Measurements from ENCODE around the gene KRT10. TPM values are rescaled to one million over a fixed set of nuclear protein-coding genes. Genes with fewer than 3 reads are reported as not detected.

KRT10 gene
- polyA plus RNA-seq, 1 of the 3 experiments (the other 2 are of a cell fraction), result 31.6 TPM

GRCh38 chr17:40777971-40778370 is 44.4 kb downstream of the KRT10 start:
- ChIA-PET POLR2A (no interaction called here), CTCF (no interaction called here)
- Histone ChIP-seq H3K36me3 (replicated peaks in 1 of 2; ENCODE audit: control insufficient read depth in 1 of 2, insufficient read depth in 2 of 2, low read length in 1 of 2) (no peaks in the 10 kb centered on the region), H3K27ac (ENCODE audit: low read depth in 2 of 2, low read length in 1 of 2) (no peak overlapping the region), H3K4me2 (no peak overlapping the region), H3F3A (replicated peaks; ENCODE audit: insufficient read depth) (no peaks in the 10 kb centered on the region), H3K9me3 (no peaks in the 10 kb centered on the region), H3K4me1 (ENCODE audit: control insufficient read depth in 1 of 2, insufficient read depth in 2 of 2, low read depth in 1 of 2, low read length in 1 of 2) (no peaks in the 10 kb centered on the region), H2AFZ (ENCODE audit: low read depth) (no peak overlapping the region), H4K20me1 (ENCODE audit: insufficient read depth) (no peaks in the 10 kb centered on the region), H3K27me3 (ENCODE audit: insufficient read depth) (peaks cover 65% of the 10 kb centered on the region), H3K9me2 (0 out of 2 replicates have a peak, but pooled peaks cover 5% of the 10 kb centered on the region), H3K9ac (no peak overlapping the region), H3K79me2 (ENCODE audit: insufficient read depth) (no peaks in the 10 kb centered on the region), H3K4me3 (ENCODE audit: low read depth in 2 of 2, low read length in 1 of 2) (no peak overlapping the region)
- WGBS (ENCODE audit: low lambda C conversion rate), result 20% methylated on average over 3 of the region's 3 CpGs
- TF ChIP-seq SMC3 (IDR thresholded peaks at IDR 0.05; ENCODE audit: low read depth, low read length), result no peak
- no peak for DNase-seq

DNA sequence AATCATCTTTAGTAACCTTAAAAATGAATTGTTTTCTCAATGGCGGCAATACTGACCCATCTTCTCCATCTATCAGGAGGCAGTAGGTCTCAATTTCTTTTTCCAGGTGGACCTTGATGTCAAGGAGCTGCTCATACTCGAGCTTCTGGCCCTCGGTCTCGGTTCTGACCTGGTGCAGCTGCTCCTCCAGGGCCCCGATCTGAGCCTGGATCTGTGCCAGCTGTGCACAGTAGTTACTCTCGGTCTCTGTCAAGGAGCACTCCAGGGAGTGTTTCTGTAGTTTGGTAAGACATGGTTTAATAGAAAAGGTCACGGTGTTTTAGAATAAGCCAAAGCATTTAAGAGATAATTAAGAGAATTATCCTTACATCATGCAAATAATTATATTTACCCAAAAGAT is 45.0 kb downstream of the KRT10 start:
- POLR2A ChIA-PET, result no interaction called here
- TF ChIP-seq IRF3 (IDR thresholded peaks at IDR 0.05; ENCODE audit: low read depth, low read length), result no peak
- TF ChIP-seq JUND (IDR thresholded peaks at IDR 0.05), result no peak
- TF ChIP-seq MXI1 (IDR thresholded peaks at IDR 0.05; ENCODE audit: low read depth, low read length), result no peak
- Histone ChIP-seq H3K36me3 (replicated peaks in 1 of 2; ENCODE audit: control insufficient read depth in 1 of 2, insufficient read depth in 2 of 2, low read length in 1 of 2) (no peaks in the 10 kb centered on the region), H3K27ac (ENCODE audit: low read depth in 2 of 2, low read length in 1 of 2) (no peak overlapping the region), H3F3A (replicated peaks; ENCODE audit: insufficient read depth) (no peaks in the 10 kb centered on the region), H4K20me1 (ENCODE audit: insufficient read depth) (no peaks in the 10 kb centered on the region), H3K79me2 (ENCODE audit: insufficient read depth) (no peaks in the 10 kb centered on the region), H3K4me1 (ENCODE audit: control insufficient read depth in 1 of 2, insufficient read depth in 2 of 2, low read depth in 1 of 2, low read length in 1 of 2) (no peaks in the 10 kb centered on the region), H3K4me3 (ENCODE audit: low read depth in 2 of 2, low read length in 1 of 2) (no peak overlapping the region), H2AFZ (ENCODE audit: low read depth) (no peak overlapping the region), H3K4me2 (no peak overlapping the region), H3K9me3 (no peaks in the 10 kb centered on the region), H3K27me3 (ENCODE audit: insufficient read depth) (peaks cover 69% of the 10 kb centered on the region), H3K9ac (no peak overlapping the region), H3K9me2 (0 out of 2 replicates have a peak, but pooled peaks cover 5% of the 10 kb centered on the region)
- 16% methylated on average over 7 of the region's 7 CpGs for WGBS (ENCODE audit: low lambda C conversion rate)
- DNase-seq, result no peak
- CTCF ChIA-PET, result no interaction called here

DNA sequence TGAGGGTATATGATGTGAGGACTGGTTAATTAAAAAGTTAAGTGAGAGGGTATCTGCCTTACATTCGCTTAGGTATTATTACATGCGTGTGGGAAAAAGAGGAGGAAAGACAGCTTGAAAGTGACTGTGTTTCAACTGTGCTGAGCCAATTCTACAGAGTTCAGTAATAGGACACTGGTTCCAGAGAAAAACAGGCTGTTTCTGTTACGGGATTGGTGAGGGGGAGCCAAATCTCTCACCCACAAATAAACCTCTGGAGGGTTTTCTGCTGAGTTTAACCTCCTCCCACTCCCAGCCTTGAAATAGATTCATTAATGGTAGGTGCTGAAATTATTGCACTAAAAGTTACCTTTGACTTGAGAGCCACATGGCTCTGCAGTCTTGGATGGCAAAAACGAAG is 46.5 kb downstream of the KRT10 start:
- 18% methylated on average over 4 of the region's 4 CpGs for WGBS (ENCODE audit: low lambda C conversion rate)
- H3K27me3 ChIP-seq (ENCODE audit: insufficient read depth), result peaks cover 64% of the 10 kb centered on the region
- no peaks in the 10 kb centered on the region for H3K9me3 ChIP-seq
- no peaks in the 10 kb centered on the region for H3F3A ChIP-seq (replicated peaks; ENCODE audit: insufficient read depth)
- no peak for DNase-seq
- H3K79me2 ChIP-seq (ENCODE audit: insufficient read depth), result no peaks in the 10 kb centered on the region
- ChIA-PET CTCF (no interaction called here), POLR2A (no interaction called here)
- no peak for TF ChIP-seq FOXJ3 (CRISPR knock-in tag; IDR thresholded peaks at IDR 0.05)
- TF ChIP-seq GABPA (IDR thresholded peaks at IDR 0.05; ENCODE audit: low read depth), result no peak
- TF ChIP-seq ZBTB33 (IDR thresholded peaks at IDR 0.05; ENCODE audit: borderline replicate concordance, low read depth), result no peak
- TF ChIP-seq EZH2phosphoT487 (IDR thresholded peaks at IDR 0.05; ENCODE audit: borderline replicate concordance, low read depth), result no peak
- no peak for TF ChIP-seq MXI1 (IDR thresholded peaks at IDR 0.05; ENCODE audit: low read depth, low read length)
- no peak for TF ChIP-seq RFX5 (IDR thresholded peaks at IDR 0.05; ENCODE audit: low read length)
- no peak for TF ChIP-seq EP300 (IDR thresholded peaks at IDR 0.05; ENCODE audit: borderline replicate concordance in 1 of 2, low read depth in 1 of 2, low read length in 1 of 2)
- H3K4me3 ChIP-seq (ENCODE audit: low read depth in 2 of 2, low read length in 1 of 2), result no peak overlapping the region
- H3K27ac ChIP-seq (ENCODE audit: low read depth in 2 of 2, low read length in 1 of 2), result no peak overlapping the region
- no peaks in the 10 kb centered on the region for H3K4me1 ChIP-seq (ENCODE audit: control insufficient read depth in 1 of 2, insufficient read depth in 2 of 2, low read depth in 1 of 2, low read length in 1 of 2)
- H4K20me1 ChIP-seq (ENCODE audit: insufficient read depth), result no peaks in the 10 kb centered on the region
- H3K9ac ChIP-seq, result no peak overlapping the region
- no peak overlapping the region for H3K4me2 ChIP-seq
- no peak overlapping the region for H2AFZ ChIP-seq (ENCODE audit: low read depth)
- 0 out of 2 replicates have a peak, but pooled peaks cover 5% of the 10 kb centered on the region for H3K9me2 ChIP-seq
- no peaks in the 10 kb centered on the region for H3K36me3 ChIP-seq (replicated peaks in 1 of 2; ENCODE audit: control insufficient read depth in 1 of 2, insufficient read depth in 2 of 2, low read length in 1 of 2)

All from SK-N-SH (cell line).